GM13977 (cell line): ENCODE results near the gene POU2F2.

Source experiments
- DNase-seq: peaks from one replicate; pipeline ENCODE4 v3.0.0; 2012; ENCODE audit warnings: low spot score
- in situ Hi-C: fragments of 300-500 bp; cut with MboI; formaldehyde crosslinking; loops from one replicate; pipeline ENCODE4 v1.12.0; 2022; ENCODE audit warnings: low sequenced_read_pairs, low pct_unique_long_range_greater_than_20kb, mixed read lengths, inconsistent platforms; ENCODE audit not compliant: unreplicated experiment
- TF ChIP-seq, protein P1 (sequence below): IDR thresholded peaks from 2 replicates; pipeline ENCODE4 v1.5.1; 2012; ENCODE audit warnings: mild to moderate bottlenecking, control low read depth; ENCODE audit not compliant: insufficient read depth; ENCODE audit errors: extremely low read depth, missing control alignments

Gene POU2F2

GRCh38 chr19:42174958-42175734 is 42.9 kb upstream of the POU2F2 start:
- DNase-seq: no peak
- in situ Hi-C loops: no loop called here
- TF ChIP-seq, protein P1, sequence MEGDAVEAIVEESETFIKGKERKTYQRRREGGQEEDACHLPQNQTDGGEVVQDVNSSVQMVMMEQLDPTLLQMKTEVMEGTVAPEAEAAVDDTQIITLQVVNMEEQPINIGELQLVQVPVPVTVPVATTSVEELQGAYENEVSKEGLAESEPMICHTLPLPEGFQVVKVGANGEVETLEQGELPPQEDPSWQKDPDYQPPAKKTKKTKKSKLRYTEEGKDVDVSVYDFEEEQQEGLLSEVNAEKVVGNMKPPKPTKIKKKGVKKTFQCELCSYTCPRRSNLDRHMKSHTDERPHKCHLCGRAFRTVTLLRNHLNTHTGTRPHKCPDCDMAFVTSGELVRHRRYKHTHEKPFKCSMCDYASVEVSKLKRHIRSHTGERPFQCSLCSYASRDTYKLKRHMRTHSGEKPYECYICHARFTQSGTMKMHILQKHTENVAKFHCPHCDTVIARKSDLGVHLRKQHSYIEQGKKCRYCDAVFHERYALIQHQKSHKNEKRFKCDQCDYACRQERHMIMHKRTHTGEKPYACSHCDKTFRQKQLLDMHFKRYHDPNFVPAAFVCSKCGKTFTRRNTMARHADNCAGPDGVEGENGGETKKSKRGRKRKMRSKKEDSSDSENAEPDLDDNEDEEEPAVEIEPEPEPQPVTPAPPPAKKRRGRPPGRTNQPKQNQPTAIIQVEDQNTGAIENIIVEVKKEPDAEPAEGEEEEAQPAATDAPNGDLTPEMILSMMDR: no peak

DNA sequence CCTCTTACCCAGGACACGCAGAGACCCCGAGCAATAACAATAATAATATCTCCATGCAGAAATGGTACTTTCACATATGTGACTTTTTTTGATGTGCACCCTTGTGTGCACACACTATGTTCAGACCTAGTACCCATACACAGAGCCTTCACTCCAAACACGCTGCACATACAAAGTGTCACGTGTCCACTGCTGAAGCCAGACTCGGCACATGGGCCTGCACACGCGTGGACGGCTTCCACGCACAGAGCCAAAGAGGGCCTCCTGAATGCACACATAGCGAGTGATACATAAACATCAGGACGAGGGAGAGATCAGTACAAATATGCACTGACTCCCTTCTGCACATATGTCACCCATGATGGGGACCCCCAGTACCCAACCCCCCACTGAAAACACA is 41.9 kb upstream of the POU2F2 start:
- in situ Hi-C loops: no loop called here
- TF ChIP-seq, protein P1: no peak
- DNase-seq: no peak

DNA sequence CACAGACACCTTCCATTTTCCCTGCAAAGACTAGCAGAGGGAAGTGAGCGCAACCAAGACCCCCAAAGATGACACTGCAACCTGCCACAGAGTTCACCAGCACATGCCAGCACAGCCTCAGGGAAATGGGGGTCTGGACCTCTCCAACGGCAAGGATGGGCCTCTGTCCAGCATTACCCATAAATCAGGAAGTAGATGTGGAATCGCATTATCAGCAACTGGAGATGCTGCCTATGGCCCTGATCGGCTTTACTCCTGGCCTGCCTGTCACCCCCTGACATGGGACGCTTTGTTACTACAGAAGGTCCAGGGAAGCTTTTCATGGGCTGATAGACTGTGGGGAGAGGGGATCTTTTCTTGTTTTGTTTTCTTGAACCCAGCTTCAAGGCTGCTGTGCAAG is 41.4 kb upstream of the POU2F2 start:
- DNase-seq: no peak
- TF ChIP-seq, protein P1: no peak
- in situ Hi-C loops: no loop called here

DNA sequence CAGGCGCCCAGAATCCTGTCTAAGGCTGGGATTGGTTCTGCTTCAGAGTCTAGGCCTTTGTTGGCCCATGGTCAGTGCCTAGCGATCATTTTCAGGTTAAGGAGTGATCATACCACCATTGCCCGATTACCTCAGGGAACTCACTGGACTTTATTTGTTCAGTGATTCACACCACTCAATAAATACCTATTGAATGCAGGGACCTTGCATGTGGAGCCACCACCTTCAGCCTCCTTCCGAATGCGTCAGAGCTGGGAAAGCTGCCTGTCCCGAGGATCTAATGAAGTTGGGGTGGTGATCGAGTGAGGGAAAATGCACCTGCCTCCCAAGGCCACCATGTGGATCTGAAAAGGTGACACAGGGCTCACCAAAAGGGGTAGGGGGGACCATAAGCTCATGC is 40.0 kb upstream of the POU2F2 start:
- in situ Hi-C loops: no loop called here
- no peak for DNase-seq
- TF ChIP-seq, protein P1: no peak

DNA sequence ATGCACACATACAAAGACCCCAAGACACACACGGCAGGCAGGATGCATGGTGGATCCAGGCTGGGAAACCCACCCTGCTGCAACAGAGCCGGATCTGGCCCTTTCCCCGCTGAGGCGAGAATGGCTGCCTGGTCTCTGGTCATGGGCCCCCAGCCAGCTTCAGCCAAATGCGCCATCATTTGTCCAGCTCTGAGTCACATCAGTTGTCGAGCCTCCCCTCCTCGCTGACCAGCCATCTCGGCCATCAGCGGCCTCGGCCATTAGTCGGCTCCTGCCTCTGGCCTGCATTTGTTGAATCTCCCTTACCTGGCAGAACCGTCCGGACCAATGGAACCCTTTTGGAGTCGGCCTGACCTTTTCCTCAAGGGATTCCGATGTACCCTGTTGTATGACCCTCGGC is 38.5 kb upstream of the POU2F2 start:
- in situ Hi-C loops: no loop called here
- TF ChIP-seq, protein P1: no peak
- DNase-seq: no peak

GRCh38 chr19:42169486-42170413 is 37.5 kb upstream of the POU2F2 start:
- DNase-seq: no peak
- in situ Hi-C loops: no loop called here
- TF ChIP-seq, protein P1: no peak
